Stimulated activated CD8-positive, alpha-beta memory T cell treated with anti-CD3 and anti-CD28 coated beads, Interleukin-7, amount 100 ng/mL, for 48 hours (primary cell): ENCODE data around the gene MICU1.
A peak's percentile ranks its signal among the peaks of the same experiment; 100 is the strongest.

Experiments used
- DNase-seq, 2 donors: peaks; one replicate each; pipeline ENCODE4 v3.0.0-alpha.2; 2020; ENCODE audit warnings: low read depth in 1 of 2; ENCODE audit errors: extremely low read depth in 1 of 2

Gene MICU1

DNA sequence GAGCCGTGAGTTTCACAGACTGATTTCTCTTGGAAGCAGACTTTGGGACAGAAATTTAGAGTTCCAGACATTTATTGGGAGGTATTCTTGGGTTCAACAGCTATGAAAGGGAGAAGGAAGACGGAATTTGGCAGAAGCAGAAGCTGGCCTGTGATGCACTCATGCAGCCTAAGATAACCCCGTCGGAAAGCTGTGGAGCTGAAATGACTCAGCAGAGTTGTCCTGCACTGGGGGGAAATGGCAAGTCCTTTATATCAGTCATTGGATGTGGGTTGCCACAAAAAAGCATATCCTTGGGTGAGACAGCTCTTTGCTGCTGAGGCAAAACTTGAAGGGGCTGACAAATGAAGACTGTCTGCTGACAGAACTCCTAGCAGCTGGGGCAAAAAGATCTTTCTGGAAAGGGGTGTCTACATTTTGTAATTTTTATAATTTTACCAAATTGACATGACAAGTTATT lies 11.5 kb upstream of the MICU1 start:
- DNase-seq: peak in 1 of 2 donors; percentile 40

DNA sequence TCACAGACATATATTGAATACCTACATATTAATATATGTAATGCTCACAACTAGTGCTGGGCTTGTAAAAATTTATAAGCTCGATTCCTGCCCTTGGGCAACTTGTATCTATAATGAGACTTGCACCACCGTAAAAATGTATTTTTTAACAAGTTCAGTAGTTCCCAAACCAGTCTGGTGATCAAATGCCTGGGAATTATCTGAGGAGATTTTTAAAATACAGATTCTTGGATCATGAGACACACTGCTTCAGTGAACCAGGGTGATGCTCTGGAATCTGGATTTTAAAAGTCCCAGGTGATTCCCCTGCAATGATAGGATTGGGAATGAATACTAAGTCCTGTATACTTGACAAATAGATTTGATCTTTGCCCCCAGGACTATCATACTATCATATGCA lies 4.3 kb upstream of the MICU1 start:
- DNase-seq: no peak

DNA sequence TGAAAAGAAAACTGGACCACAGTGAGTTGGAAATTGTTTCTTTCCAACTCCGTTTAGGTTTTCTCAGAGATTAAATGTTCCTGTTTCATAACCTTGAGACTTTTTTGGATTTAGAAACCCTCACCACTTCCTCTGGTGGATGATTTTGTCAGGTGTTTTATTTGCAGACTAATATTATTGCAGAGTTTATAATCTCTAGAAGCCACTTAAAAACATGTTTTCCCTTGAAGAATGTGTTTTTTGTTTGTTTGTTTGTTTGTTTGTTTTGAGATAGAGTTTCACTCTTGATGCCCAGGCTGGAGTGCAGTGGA lies 520 bp upstream of the MICU1 start:
- no peak for DNase-seq

DNA sequence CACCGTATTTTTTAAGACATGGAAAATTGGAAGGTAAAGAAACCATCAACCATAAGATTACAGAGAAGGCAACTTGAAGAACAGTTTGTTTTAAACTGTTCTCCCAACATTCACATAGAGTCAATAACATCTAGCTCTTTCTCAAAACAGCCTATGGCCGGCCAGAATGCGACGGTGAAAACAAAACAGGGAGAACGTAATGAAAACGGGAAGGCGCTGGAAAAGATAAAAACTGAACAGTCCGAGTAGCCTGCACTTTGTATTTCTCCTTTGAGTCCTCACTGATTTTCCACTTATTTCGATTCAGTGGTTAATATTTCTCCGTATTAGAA lies 637 bp downstream of the MICU1 start:
- DNase-seq: no peak

DNA sequence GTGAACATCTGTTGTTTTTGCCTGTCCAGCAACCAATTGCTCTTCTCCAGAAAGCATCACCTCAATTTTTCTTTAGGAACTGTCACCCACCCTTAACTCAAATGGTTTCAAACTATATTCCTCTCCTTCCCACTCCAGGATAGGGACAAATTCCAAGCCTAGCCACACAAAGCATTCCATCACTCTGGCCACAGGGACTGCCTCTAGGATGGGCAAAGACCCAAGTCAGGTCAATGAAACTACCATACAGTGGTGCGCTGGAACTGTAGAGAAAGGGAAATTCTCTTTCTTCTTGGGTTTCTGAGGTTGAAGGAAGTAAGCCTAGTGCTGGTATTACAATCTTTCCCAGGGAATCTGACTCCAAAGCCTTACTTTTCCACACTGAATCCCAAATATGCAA lies 3.6 kb downstream of the MICU1 start:
- no peak for DNase-seq

DNA sequence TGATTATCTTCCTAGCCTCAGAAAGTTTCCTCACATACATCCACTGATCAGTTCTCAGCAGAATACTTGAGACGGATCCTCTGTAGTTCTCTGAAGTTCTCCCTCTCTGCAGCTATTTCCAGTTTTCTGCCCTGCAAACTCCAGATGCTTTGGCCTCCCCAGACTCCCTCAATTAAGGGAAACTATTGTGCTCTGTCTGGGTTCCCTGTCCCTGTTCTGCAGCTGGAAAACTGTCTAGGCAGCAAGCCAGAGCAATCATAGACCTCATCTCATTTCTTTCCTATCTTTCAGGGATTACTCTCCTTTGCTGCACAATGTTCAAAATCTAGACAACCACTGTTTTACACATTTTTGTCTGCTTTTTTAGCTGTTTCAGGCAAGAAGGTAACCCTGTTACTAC lies 9.2 kb downstream of the MICU1 start:
- no peak for DNase-seq

DNA sequence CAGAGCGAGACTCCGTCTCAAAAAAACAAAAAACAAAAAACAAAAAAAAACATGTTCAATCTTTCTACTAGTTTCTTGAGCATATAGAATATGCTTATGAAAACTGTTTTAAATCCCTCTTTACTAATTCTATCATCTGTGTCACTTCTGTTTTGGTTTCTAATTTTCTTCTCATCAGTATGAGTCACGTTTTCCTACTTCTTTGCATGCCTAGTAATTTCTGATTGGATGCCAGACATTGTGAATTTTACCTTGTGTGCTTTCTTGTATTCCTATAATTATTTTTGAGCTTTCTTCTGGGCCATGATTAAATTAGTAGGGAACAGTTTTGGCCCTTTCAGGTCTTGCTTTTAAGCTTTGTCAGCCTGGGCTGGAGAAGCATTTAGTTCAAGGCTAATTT lies 9.9 kb downstream of the MICU1 start:
- no peak for DNase-seq

DNA sequence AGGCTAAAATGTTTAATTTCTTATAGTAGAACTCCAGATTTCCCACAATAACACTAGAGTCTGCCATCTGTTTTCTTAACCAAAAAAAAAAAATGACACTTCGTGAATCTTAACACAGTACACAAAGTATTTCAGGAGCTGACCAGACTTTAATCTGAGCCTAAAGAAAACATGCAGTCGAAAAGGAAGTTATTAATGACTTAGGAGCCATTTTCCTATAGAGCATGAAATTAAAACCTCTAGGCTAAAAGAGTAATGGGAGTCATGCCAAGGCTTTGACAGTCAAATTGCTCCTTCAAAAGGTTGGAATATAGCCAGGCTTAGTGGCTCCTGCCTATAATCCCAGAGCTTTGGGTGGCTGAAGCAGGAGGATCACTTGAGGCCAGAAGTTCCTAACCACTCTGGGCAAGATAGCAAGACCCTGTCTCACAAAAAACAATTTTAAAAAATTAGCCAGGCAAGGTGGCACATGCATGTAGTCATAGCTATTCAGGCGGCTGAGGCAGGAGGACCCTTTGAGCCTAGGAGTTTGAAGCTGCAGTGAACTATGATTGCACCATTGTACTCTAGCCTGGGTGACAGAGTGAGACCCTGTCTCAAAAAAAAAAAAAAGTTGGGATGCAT lies 13.6 kb downstream of the MICU1 start:
- DNase-seq: no peak

DNA sequence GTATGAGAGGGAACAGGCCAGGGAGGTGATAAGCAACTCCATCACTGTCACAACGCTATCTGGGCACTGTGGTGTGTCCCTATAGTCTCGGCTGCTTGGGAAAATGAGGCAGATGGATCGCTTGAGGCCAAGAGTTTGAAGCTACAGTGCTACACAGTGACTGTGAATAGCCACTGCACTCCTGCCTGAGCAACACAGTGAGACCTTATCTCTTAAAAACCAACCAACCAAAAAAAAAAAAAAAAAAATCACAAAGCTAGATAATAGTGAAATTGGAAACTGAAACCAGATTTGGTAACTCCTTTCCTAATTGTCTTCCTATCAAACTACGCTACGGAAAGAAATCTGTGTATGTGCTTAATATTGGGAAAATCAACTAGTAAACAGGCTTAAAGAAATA lies 14.1 kb downstream of the MICU1 start:
- no peak for DNase-seq

DNA sequence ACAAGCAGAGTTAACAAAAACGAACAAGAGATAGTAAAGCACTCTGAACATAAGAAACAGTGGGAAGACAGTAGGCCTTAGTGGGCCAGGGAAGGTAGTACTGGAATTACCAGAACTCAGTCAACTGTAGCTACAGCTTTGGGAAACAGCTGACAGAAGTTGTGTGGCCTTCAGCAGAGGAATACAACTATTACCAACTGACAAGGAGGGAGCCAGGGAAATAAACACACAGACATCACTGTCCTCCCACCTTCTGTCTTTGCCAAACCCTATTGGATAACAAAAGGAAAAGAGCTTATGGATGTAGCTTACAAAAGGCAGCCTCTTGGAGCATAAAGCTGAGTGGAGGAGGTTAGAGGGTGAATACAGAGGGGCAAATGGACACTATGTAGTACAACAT lies 15.4 kb downstream of the MICU1 start:
- no peak for DNase-seq

DNA sequence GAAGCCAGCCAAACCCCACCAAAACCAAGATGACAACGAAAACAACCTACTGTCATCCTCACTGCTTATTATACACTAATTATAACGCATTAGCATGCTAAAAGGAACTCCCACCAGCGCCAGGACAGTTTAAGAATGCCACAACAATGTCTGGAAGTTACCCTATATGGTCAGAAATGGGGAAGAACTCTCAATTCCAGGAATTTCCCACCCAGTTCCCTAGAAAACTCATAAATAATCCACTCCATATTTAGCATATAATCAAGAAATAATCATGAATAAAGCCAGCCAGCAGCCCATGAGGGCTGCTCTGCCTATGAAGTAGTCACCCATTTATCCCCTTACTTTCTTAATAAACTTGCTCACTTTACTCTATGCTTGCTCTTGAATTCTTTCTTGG lies 20.8 kb downstream of the MICU1 start:
- DNase-seq: no peak

DNA sequence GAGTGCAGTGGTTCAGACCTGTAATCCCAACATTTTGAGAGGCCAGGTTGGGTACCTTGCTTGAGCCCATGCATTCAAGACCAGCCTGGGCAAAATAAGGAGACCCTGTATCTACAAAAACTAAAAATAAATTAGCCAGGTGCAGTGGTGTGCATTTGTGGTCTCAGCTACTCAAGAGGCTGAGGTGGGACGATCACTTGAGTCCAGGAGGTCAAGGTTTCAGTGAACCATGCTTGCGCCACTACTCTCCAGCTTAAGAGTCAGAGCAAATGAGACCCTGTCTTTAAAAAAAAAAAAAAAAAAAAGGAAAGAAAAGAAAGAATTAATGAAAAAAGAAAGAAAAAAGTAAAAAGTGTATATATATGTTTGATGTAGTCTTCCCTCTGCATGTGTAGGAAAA lies 24.7 kb downstream of the MICU1 start:
- DNase-seq: no peak

DNA sequence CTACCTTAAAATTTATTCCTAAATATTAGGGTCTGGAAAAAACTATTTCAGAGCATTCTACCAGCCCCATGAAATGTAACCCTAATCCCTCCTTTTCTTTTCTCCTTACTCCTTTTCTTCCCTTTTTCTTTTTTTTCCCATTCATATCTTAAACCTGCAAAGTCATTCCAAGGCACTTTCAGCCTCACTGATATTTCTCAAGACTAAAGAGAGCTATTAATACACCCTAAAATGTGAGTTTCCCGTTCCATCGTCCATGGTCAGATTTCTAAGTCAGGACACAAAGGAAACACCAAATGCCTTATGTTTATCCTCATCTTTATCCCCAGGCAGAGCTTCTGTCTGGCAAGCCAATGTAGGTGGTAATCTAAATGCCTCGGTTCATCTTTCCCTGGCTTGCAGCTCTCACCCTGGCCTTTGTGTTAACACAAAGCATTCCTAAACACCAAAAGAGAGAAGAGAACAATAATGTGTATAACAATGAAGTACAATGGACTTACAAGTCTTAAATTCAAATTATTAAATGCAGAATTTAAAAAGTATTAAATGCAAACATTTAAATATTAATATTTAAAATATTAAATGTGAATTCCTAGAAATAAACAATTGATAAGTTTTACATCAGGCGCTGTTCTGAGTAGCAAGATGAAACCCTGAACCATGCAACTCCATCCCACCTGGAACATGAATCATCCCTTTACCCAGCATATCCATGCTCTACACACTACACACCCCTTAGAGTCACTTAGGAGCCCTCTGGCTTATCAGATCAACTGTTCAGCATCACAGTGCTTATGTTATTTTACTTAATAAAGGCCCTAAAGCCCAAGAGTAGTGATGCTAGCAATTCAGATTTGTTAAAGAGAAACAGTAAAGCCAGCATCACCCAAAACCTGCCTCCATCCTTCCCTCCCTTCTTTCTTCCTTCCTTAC lies 26.8 kb downstream of the MICU1 start:
- DNase-seq: no peak

DNA sequence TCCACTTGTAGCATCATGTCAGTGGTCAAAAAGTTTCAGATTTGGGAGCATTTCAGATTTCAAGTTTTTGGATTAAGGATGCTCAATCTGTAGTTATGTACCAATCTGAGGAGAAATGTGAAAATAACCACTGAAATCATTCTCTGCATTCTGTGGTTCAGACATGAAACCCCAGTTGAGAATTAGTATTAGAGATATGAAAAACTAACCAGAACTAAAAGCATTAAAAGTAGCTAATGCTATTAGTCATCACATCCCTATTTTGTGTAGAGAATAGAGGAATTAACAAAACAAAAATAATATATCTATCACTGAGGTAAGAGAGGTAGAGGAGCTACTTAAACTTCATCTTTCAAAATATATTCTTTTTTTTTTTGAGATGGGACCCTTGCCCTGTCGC lies 28.0 kb downstream of the MICU1 start:
- no peak for DNase-seq

DNA sequence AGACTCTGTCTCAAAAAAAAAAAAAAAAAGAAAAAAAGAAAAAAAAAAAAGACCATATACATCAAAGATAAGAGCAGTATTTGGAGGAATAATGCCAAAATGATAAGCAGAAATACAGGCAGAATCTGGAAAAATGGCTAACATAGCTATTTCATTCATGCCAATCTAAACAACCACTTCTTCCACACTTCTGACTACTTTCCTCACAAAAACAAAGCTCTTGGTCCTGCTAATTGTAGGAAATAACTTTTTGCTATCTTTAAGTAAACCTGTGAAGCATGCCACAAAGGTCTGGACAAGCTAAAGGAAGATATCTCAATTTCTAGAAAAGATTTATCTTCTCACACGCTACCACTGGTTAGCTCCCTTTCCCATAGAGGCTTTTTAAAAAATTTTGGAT lies 30.4 kb downstream of the MICU1 start:
- no peak for DNase-seq

DNA sequence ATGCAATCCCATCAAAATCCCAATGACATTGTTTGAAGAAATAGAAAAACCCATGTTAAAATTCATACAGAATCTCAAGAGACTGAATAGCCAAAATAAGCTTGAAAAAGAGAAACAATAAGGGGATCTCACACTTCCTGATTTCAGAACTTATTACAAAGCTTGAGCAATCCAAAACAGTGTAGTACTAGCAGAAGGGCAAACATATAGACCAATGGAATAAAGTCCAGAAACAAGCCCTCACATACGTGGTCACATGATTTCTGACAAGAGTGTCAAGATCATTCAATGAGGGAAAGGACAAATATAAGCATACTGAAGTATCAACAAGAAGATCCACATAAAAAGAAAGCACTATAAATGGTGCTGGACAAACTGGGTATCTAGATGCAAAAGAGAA lies 31.9 kb downstream of the MICU1 start:
- no peak for DNase-seq

DNA sequence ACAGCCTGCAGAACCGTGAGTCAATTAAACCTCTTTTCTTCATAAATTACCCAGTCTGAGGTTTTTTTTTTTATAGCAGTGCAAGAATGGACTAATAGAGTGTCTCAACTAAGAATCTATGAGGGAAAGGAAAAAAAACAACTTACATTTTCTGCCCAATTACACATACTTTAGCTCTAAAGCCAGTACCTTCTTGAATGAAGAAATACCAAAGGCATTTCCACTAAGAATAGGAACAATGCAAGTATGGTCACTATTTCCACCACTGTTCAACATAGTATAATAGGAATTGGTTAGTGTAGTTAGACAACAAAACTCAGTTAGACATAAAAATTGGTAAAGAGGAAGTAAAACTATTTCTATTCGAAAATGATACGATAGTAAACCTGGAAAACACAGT lies 37.6 kb downstream of the MICU1 start:
- no peak for DNase-seq

DNA sequence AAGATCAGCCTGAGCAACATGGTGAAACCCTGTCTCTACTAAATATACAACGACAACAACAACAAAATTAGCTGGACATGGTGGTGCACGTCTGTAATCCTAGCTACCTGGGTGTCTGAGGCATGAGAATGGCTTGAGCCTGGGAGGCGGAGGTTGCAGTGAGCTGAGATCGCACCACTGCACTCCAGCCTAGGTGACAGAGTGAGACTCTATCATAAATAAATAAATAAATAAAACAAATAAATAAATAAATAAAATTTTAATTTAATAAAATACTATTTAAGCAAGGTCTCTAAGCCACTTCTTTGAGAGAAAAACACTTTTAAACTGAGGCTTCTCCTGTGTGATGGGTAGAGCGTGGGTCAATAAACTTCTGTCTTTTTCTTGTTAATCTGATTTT lies 38.3 kb downstream of the MICU1 start:
- no peak for DNase-seq

DNA sequence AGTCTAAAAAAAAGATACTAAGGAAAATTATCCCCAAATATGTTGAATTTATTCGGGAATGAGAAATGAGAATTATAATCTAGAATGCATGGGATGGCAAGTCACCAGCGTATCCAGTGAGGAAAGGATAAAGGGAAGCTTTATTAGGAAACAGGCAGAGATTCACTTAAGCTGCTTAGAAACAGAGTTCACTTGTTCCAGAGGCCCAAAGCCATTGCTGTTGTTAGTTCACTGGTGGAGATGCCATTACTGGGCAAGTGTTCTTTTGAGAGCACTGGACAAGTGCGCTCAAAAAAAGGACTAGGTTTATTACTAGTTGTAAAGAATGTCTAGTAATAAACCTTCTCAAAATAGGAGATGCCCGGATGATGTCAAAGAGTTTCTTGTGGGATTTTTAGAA lies 51.2 kb downstream of the MICU1 start:
- DNase-seq: no peak

DNA sequence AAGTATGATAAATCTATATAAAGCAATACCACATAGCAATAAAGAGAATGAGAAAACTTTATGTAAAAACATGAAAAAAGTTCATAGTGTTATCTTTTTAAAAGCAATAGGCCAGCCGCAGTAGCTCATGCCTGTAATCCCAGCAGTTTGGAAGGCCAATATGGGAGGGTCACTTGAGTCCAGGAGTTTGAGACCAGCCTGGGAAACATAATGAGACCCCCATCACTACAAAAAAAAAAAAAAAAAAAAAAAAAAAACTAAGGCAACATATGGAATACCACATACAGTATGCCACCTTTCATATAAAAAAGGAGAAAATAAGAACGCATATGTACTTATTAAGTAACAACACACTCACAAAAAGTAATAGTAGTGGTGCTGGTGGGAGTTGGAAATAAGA lies 52.8 kb downstream of the MICU1 start:
- DNase-seq: no peak

DNA sequence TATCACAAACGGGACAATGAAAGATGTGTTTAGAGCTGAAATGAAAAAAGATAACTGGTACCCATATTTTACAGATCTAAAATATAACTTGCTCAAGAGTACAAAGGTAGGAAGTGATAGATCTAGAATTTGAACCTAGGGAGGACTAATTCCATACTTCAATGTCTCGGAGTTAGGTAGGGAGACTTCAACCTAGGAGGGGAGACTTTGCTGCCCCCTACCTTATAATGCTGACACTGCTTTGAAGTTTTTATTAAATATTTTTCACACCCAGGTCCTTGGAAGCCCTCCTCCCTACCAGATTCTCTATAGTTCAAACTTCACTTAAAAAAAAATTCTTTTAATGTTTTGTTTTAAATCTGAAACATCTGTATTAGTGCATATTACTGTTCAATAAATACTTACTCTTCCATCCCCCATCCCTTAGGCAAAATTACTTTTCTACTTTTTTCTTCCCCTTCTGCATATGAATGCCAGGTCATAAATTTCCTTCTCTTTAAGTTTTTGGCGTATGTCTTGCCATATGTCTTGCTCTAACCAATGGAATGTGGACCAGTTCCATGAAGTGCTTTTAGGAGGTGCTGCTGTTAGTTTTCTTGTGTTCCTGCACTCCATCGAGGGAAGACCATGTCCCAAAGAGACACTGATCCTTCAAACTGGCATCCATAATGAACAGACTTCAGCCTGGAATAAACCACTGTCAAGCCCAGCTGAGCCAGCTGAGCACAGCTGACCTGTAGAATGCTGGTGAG lies 57.8 kb downstream of the MICU1 start:
- no peak for DNase-seq

DNA sequence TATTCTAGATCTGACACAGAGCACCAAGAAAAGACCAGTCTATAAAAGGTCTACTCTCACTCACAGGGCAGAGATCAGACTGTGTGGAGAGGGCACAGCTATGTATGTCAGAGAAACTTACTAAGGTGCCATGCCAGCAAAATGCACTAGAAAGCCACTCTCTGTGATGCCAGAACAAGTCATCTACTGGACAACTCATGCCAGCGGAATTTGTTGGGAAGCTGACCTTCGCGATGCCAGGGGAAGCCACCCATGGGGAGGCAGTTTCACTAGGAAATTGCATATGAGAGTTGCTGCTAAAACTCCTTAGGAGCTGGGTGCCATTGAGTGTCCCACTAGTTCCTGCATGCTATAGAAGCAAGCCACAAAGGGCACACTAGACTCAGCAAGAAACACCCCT lies 58.5 kb downstream of the MICU1 start:
- no peak for DNase-seq
